NCI-H1105 (cell line): ENCODE results near the gene PKP1.

Source experiments
- DNase-seq: peaks from one replicate; lab custom pipeline; 2025; lab: John Stamatoyannopoulos, UW

The PKP1 gene

GRCh38 chr1:201282216-201282615 lies 1.1 kb upstream of the PKP1 start:
- DNase-seq: no peak

- no peak for DNase-seq
Observed at GRCh38 chr1:201283836-201284553, 689 bp downstream of the PKP1 start.

DNA sequence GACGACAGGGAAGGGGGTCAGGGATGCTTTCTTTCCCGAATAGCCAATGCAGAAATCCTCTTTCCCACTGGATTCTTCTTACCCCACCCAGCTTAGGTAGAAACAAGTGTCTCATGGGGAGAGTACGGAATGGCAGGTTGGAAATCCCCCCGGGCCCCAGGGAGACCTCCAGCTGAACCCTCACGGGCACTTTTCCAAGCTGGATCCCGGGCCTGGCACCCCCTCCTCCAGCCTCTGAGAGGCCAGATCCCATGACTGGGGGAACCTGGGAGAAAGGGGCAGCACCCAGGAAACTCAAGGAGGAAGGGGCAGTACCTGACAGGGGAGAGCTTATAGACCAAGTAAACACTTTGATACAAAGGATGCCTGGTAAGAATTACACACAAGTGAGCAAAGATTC lies 1.3 kb downstream of the PKP1 start:
- DNase-seq: no peak

DNA sequence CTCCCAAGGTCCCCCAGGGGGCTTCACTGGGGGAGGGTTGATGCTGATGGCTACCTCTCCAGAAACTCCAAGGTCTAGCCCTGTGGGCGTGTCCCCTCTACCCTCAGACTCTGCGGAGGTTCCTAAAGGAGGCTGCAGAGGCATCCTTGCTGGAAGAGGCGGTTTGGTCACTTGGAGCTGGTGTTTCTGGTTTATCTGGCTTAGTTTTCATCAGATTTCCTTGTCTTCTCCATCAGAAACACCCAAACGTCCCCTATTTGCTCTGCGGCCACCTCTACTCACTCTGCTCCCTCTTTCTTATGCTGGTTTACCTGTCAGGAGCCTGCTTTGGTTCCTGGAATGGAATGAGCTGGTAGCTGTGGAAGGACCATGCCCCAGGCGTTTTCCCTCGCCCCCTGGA lies 2.5 kb downstream of the PKP1 start:
- no peak for DNase-seq

DNA sequence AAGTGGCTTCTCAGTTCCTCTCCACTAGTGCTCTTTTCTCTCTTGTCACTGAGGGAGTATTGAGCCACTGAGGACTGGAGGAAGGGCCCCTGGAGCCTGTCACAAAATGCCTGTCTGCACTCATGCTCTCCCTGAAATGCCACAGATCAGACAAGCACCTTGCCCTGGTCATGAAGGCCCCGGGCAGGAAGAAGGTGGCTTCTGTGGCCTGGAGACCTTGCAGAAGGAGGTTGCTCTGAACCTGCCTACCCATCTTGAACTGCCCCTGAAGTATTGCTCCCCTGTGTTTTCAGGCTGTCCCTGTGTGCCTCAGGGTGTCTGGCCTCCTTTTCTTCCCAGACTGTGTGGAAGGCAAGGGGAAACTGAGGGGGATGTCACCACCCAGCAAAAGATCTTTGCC lies 3.1 kb downstream of the PKP1 start:
- DNase-seq: no peak

DNA sequence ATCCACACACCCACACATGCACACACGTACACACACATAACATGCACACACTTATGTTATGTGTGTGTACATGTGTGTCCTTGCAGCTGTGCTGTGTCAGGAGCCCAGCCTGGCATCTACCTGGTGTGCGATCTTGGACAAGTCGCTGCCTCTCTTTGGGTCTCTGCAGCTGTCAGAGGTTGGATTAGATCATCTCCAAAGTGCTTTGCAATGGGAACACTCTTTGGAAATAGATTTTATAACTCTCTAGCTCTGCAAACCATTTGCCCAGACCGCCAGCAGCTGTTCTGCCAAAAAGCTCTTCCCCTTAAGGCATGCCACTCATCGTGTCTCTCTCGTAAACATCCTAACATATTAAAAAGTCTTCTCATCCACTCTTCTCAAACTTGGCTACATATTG lies 4.7 kb downstream of the PKP1 start:
- DNase-seq: no peak

DNA sequence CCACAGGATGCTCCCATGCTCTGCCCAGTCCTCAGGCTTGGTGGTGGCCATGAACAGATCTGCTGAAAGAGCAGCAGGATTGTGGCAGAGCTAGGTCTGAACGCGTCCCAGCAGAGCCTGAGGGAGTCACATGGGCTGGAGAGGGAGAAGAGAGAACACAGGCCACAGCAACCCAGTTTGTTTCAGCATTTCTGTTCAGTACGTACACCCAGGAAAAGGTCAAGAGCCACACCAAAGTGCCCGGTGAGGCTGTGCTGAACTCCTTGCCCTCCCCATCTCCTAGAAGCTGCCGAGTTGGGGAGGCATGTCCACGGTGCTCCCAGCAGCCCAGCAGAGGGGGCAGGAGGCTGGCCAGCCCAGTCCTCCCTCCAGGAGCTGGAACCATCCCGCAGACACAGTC lies 5.5 kb downstream of the PKP1 start:
- no peak for DNase-seq

- no peak for DNase-seq
Observed at GRCh38 chr1:201290551-201290950, 7.2 kb downstream of the PKP1 start.

DNA sequence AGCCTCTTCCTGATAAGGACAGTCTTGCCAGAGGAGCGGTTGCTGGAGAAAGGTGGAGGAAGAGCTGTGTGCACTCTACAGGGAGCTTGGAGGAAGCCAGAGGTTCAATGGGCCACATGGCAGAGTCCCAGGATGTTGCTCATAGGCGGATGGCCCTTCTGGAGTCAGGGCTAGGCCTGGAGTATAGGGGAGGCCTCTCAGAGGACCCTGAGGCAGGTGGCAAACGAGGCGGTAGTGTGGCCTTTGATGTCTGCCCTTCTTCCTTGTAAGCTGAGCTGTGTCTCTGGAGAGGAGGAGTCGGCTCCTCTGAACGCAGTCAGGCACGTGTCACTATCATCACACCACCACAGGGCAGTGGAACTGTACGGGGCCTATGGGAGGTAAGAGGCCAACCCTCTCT lies 8.6 kb downstream of the PKP1 start:
- DNase-seq: no peak

DNA sequence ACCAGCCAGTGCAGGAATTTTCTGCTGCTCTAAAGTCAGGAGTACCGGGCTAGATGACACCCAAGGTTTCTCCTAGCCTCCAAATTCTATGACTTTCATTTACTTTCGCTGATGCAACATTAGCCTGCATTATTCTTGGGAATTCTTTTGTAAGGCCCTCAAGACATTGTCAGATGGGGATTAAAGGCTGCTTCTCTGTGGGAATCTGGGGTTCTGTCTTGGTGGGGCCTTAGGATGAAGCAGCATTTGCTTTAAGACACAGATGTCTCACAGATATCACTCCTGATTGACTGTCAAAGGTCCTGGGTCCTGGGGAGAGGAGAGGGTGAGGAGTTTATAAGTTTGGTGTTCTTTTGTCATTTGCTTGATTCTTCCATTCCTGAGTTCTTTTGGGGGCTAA lies 11.6 kb downstream of the PKP1 start:
- no peak for DNase-seq

- no peak for DNase-seq
Observed at GRCh38 chr1:201295346-201295745, 12.0 kb downstream of the PKP1 start.

DNA sequence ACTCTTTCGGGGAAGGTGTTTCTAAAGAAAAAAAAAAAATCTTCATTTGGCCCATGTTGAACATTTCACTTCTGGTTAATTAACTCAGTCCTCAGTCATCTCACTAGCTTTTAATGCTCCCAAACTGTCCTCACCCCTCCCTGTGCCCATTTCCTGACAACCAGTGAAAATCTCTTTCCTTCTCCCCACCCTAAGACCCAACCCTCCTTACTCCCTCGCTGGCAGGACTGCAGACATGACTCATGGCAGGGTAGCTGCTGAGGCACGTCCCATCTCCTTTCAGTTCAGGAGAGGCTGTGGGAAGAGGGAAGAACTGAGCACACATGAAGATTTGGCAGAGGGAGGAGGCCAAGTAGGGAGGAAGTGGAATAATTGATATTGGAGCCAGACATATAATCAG lies 12.6 kb downstream of the PKP1 start:
- DNase-seq: no peak

- no peak for DNase-seq
Observed at GRCh38 chr1:201296352-201296751, 13.0 kb downstream of the PKP1 start.

DNA sequence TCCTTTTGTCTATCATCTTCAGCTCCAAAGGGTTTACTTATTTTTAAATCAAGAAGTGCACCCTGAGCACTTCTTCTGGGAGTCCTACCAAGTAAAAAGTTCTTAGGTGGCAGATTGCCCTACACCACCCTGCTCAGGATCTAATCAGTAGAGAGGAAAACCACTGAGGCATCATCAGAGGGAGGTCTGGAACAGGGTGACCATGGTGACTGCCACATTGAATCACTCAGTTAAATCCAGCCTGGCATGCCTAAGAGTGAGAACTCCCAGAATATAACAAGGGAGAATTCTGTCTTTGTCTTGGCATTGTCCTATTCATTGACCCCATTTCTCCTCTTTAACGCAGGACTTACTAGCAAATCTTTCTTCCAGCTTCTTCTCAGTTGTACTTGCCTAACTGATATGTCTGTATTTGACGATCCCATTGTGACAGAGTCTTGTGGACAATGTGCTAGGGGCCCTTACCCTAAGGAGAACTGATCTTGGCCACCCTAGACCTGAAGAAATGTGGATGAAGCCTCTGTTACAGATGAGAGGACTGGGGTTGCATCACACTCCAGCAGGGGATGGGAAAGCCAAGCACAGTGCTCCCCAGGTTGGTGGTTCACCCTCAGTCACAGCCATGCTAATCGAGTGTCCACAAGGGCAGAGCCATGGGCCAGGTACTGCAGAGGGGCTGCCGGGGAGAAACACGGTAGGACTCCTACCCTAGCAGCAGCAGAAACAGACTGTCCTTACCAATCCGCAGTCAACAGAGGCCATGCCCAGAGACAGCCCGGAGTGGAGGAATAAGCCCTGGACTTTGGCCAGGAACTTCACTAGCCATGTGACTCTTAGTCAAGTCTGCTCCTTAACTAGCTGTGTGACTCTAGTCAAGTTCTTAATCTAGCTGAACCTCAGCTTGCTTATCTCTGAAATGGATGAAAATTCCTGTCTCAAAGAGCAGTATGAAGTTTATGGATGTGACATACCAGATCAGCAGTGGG lies 15.4 kb downstream of the PKP1 start:
- DNase-seq: no peak

- no peak for DNase-seq
Observed at GRCh38 chr1:201299968-201300367, 16.7 kb downstream of the PKP1 start.

DNA sequence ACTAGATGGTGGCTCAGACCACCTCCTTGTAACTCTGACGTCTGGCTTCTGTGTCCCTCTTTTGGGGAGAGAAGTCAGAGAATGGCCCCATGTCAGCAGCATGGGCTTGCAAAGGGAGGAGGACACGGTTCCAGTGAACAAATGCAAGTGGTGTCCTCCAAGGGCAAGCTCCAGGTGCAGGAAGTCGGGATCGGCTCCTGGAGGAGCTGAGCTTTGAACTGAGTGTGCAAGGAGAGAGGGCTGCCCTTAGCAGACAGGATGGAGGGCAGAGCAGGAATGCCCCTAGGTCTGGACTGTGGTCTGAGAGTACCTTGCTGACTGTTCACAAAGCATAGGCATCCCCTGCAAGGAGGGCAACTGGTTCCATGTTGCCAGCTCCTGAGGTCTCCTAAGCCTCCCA lies 17.3 kb downstream of the PKP1 start:
- DNase-seq: no peak

DNA sequence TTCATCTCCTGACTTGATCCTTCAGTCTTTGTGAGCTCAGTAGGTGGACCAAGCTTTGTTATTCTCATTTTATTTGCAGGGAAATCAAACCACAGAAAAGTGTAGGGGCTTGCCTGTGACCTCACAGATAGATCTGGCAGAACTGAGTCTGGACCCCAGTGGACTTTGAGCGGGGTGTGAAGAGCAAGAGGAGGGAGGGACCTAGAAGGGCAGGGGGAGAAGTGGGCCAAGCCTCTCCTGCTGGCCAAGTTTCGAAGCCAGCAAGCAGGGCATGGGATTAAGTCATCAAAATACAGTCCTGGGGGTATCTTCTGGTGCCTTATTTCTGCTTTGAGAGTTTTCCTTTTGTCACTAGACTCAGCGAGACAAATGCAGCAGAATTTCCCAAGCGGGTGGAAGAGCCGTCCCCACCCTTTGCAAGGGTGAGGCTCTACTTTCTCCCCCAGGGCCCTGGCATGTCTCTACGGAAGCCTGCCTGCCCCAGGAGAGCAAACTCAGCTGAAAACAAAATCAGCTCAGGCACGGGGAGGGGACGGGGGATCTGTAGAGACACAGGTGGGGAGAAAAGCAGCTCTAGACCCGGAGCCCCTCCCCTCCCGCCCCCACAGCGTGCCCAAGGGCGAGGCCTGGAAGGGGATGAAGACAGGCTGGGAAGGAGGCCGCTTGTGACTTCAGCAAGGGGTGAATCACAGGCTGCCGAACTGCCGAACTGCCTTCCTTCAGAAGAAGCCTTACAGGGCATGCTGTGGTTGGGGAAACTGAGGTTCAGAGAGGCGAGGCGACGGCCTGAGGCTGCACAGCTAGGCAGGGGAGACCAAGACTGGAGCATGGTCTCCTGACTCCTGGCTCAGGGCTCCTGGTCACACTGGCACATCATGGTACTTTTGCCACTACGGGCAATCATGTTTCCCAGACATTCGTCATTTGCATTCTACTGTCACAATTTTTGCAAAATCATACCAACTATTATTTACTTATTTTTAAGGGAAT lies 19.2 kb downstream of the PKP1 start:
- no peak for DNase-seq

- DNase-seq: no peak
Observed at GRCh38 chr1:201304126-201304525, 20.8 kb downstream of the PKP1 start.

DNA sequence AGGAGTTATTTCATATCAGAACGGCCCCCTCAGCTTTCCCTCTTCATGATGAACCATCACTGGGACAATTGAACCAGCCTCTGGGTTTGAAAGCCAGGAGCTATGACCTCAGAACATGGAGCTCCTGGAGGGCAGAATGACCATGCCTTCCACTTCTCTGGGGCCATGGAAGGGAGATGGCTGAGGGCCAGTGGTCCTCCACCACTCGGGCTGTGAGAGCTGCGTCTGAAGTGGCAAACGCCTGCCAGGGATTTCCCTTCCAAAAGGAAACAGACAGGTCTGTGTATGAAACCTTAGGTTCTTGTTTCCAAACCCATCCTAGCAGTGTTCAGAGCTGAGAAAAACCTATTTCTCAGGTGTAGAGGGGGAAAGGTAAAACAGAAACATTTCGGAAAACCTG lies 22.5 kb downstream of the PKP1 start:
- DNase-seq: no peak

GRCh38 chr1:201307231-201307630 lies 23.9 kb downstream of the PKP1 start:
- DNase-seq: no peak

- no peak for DNase-seq
Observed at GRCh38 chr1:201307760-201308499, 24.6 kb downstream of the PKP1 start.
